AG10803 (cell line): ENCODE data around the gene RTKN.
A peak's percentile ranks its signal among the peaks of the same experiment; 100 is the strongest.

Experiments
- DNase-seq: peaks from one replicate; pipeline ENCODE4 v3.0.0; 2010; ENCODE audit warnings: low read depth
- H3K4me3 ChIP-seq: 2 replicates; pipeline ENCODE4 v1.5.1; 2011; ENCODE audit warnings: mild to moderate bottlenecking, low read length, control low read depth
- TF ChIP-seq, protein P1 (sequence below): conservative IDR thresholded peaks from 2 replicates; pipeline ENCODE4 v1.5.1; 2011; ENCODE audit warnings: mild to moderate bottlenecking, low read length, control low read depth, inconsistent platforms

RTKN gene

DNA sequence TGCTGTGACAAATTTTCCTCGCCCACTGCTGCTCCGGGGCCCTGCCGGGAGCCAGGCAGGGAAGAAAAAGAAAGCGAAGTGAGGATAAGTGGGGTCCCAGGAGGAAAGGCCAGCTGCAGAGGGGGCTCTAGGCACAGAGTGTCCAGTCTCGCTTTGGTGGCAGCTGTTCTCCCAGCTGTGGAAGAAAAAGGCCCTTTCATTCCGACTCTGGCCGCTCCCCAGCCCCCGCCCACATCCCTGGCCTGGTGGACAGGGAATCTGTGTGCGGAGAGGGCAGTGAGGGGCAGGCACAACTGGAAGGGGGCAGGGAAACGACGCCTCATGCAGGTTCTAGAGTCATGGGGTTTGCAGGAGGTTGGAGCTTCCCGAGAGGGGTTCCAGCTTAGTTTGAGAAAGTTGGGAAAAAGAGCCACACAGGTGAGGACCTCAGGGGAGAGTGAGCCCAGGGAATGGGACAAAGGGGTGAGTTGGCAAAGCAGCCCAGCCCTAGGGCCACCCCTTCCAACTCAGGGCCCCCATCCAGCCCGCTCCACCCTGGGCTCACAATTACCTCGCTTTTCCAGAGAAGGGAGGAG lies 1.8 kb downstream of the RTKN start:
- TF ChIP-seq, protein P1, sequence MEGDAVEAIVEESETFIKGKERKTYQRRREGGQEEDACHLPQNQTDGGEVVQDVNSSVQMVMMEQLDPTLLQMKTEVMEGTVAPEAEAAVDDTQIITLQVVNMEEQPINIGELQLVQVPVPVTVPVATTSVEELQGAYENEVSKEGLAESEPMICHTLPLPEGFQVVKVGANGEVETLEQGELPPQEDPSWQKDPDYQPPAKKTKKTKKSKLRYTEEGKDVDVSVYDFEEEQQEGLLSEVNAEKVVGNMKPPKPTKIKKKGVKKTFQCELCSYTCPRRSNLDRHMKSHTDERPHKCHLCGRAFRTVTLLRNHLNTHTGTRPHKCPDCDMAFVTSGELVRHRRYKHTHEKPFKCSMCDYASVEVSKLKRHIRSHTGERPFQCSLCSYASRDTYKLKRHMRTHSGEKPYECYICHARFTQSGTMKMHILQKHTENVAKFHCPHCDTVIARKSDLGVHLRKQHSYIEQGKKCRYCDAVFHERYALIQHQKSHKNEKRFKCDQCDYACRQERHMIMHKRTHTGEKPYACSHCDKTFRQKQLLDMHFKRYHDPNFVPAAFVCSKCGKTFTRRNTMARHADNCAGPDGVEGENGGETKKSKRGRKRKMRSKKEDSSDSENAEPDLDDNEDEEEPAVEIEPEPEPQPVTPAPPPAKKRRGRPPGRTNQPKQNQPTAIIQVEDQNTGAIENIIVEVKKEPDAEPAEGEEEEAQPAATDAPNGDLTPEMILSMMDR: no peak
- peak overlapping the region; percentile 81 for H3K4me3 ChIP-seq
- DNase-seq: peak; percentile 48

DNA sequence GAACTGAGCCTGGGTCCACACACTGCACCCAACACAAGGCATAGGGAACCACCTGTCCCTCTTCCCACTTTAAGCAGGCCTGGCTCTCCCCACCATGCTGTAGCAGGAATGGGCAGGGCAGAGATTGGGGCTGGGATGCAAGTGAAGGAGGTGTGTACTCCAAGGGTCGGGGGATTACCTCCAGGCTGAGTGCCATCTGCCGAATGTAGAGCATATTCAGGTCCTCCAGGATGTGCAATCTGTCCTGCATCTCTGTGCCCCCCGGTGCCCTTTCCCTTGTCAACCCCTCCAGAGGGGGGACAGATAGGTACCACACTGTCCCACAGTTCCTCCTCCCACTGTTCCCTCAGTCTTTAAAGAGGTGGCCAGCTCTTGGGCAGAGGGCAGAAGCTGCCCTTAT lies 2.4 kb downstream of the RTKN start:
- TF ChIP-seq, protein P1: no peak
- no peak for DNase-seq
- peak overlapping the region; percentile 81 for H3K4me3 ChIP-seq

DNA sequence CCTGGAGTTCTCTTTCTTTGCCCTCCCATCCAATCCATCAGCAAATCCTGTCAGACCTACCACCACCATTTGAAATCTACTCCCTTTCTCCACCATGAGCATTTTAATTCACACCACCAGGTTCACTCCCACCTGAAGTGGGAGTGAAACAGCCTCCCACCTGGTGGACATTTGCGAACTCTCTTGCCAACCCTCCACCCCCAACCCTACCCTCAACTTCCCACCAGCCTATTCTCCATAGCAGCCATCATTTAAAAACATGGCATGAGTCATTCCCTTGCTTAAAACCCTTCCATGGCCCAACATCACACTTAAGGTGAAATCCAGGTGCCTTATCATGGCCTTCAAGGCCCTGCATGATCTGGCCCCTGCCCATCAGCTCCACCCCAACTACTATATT lies 3.5 kb downstream of the RTKN start:
- TF ChIP-seq, protein P1: no peak
- no peak overlapping the region for H3K4me3 ChIP-seq
- no peak for DNase-seq

DNA sequence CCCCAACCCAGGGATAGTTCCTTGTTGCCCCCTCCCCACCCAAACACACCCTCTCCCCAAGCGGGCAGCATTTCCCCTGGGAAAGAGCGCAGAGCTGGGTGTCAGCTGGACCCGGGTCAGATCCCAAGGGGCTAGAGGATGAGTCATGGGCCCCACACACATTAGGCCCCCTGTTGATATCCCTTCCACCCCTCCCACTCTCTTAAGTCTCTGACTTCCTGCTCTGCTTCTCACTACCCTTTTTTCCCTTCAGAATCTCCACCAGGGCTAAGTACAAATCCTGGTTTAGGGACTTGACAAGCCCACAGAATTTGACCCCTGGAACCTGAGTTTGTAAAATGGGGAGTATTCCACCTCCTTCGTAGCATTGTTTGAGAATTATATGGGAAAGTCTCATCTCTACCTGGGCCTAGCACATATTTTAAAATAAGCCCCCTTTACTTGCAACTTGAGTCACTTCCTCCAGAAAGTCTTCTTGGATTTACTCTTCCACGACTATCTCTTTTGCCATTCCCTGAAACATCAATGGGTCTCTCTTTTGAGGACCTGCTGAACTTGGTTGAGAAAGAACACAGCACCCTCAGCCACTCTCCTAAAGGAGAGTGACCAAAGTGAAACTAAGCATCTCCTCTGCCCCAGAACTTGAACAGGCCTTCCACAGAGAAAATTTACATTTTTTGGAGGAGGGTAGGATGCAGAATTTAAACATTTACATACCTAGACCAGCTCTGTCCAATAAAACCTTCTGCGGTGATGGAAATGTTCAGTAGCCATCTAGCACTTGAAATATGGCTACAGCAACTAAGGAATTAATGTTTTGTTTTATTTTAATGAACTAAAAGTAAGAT lies 4.7 kb downstream of the RTKN start:
- DNase-seq: no peak
- TF ChIP-seq, protein P1: no peak
- H3K4me3 ChIP-seq: no peak overlapping the region

DNA sequence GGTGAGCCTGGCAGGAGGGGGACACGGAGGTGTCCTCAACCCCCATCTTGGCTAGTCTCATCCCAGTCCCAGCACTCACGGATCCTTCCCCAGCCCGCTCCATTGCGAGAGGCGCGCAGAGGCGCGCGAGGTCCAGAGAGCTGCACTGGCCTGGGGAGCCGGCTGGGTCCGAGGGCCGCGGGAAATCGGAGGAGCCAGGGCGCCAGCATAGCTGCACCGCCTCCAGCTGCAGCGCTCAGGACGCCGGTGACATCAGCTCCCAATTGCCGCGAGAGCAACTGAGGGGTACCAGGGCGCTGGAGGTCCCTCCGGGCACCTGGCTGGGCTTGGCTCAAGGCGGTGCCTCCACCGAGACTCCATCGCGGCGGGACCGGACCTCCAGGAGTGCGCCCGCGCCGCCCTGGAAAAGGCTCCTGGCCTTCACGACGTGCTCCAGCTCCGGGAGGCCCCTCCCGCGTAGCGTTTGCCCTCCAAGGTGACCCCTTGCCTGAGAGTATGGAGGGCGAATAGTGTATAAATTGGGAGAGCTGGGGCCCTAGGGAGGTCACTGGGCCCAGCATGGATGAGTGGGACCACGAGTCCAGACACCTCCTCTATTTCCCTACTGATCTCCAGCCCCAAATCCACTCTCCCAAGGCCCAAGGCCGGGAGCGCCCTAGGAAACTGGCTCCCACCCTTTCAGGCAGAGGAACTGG lies 5.5 kb downstream of the RTKN start:
- H3K4me3 ChIP-seq: no peak overlapping the region
- no peak for DNase-seq
- TF ChIP-seq, protein P1: no peak

DNA sequence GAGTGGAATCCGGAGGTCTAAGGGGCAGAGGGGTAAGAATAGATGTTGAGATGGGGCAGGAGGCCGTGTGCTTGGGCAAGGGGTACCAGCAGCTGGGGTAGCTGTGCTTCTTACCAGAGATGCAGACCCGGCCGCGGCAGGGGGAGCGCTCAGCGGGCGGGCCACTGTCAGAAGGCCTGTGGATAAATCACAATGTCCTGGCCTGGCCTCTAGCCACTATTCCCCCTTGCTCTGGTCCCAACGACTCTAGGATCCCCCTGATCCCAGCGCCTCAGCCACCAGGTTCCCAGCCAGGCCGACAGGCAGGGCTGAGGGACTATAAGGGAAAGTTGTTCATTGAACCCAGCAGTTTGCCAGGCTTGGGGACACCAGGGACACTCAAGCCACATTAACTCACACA lies 11.2 kb downstream of the RTKN start:
- DNase-seq: no peak
- H3K4me3 ChIP-seq: no peak overlapping the region
- TF ChIP-seq, protein P1: no peak
